ENCODE measurements around the gene MEGF11. TPM values are rescaled to one million over a fixed set of nuclear protein-coding genes. Genes with fewer than 3 reads are reported as not detected.

Gene MEGF11
- total RNA-seq, 3 donors from 2014 or later (not counting 1 experiment from before 2014, with no cell fraction given), result not detected

DNA sequence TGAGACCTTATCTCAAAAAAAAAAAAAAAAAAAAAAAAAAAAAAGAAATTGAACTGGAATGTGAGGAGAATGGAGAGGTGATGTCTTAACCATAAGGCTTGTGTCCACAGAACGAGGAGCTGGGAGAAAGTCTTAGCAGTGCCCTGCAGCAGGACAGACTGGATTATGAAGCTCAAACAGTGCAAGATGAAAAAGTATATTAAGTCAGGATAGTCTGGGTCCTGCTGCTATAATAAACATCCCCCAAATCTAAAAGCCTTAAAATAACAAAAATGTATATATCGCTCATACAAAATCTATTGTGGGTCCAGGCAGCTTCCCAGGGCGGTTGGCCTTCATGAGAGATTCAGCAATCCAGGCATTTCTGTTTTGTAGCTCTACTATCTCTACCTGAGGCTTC lies 208.7 kb downstream of the MEGF11 start:
- no peaks in the 10 kb centered on the region for H3K36me3 Mint-ChIP-seq
- no peaks in the 10 kb centered on the region for H3K27me3 ChIP-seq (ENCODE audit: control insufficient read depth, insufficient read depth, low read length)
- H3K27ac Mint-ChIP-seq, result no peak overlapping the region
- WGBS (ENCODE audit: insufficient coverage), result 77% methylated on average over 3 of the region's 3 CpGs
- H3K36me3 ChIP-seq (ENCODE audit: control insufficient read depth, insufficient read depth, low read length), result no peaks in the 10 kb centered on the region
- H3K4me1 ChIP-seq (ENCODE audit: control insufficient read depth, insufficient read depth, low read length), result no peaks in the 10 kb centered on the region
- H3K9me3 Mint-ChIP-seq, result no peaks in the 10 kb centered on the region
- H3K4me1 Mint-ChIP-seq, result no peaks in the 10 kb centered on the region
- H3K27me3 Mint-ChIP-seq (ENCODE audit: low read depth in 2 of 2), result peaks cover 0 to 38% of the 10 kb centered on the region in 2 donors
- no peak for ATAC-seq
- no peak overlapping the region for H3K4me3 ChIP-seq (ENCODE audit: low read length)
- H3K27ac ChIP-seq (ENCODE audit: low read length), result no peak overlapping the region
- TF ChIP-seq CTCF (IDR thresholded peaks at IDR 0.05), result no peak
- intact Hi-C loops (cut with micrococcal nuclease), result no loop called here
- H3K4me3 Mint-ChIP-seq, result no peak overlapping the region
- no peaks in the 10 kb centered on the region for H3K9me3 ChIP-seq (ENCODE audit: control insufficient read depth, insufficient read depth, low read length)
- DNase-seq, result no peak

DNA sequence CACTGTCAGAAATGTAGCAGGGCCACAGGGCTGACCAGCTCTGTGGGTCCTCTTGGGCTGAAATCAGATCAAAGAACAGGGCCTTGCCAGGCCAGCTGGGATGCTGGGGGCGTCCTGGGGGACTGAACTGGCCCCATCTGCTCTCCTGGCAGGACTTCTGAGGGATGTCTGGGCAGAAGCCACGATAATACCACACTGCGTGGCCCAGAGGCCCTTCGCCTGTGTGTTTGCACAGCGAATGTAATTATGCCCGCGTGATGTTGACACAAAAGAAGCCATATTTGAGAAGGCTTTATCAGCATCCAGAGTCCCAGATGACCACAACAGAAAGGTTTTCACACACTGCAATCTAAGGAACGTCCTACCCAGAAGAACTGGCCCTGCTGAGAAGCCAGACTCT lies 210.3 kb downstream of the MEGF11 start:
- H3K27ac Mint-ChIP-seq, result no peak overlapping the region
- TF ChIP-seq CTCF (IDR thresholded peaks at IDR 0.05), result no peak

DNA sequence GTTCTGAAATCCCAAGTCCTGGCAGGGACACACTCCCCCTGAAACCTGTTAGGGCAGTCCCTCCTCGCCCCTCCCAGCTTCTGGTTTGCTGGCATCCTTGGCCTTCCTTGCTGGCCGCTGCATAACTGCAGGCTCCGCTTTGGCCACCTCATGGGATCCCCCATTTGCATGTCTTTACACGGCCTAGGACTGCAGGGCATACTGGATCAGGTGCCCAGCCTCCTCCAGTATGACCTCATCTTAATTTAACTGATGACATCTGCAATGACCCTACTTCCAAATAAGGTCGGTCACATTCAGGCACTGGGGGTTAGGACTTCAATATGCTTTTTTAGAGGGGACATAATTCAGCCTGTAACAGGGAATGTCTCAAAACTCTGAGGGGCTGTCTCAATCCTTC lies 210.9 kb downstream of the MEGF11 start:
- peaks cover 5 to 59% of the 10 kb centered on the region in 2 donors for H3K27me3 Mint-ChIP-seq (ENCODE audit: low read depth in 2 of 2)
- Histone ChIP-seq H3K4me1 (ENCODE audit: control insufficient read depth, insufficient read depth, low read length) (no peaks in the 10 kb centered on the region), H3K4me3 (ENCODE audit: low read length) (no peak overlapping the region), H3K27me3 (ENCODE audit: control insufficient read depth, insufficient read depth, low read length) (no peaks in the 10 kb centered on the region), H3K9me3 (ENCODE audit: control insufficient read depth, insufficient read depth, low read length) (no peaks in the 10 kb centered on the region), H3K36me3 (ENCODE audit: control insufficient read depth, insufficient read depth, low read length) (no peaks in the 10 kb centered on the region), H3K27ac (ENCODE audit: low read length) (no peak overlapping the region)
- ATAC-seq (no peak), DNase-seq (no peak)
- H3K9me3 Mint-ChIP-seq, result no peaks in the 10 kb centered on the region
- no peaks in the 10 kb centered on the region for H3K36me3 Mint-ChIP-seq
- no peak overlapping the region for H3K27ac Mint-ChIP-seq
- 63% methylated on average over 5 of the region's 5 CpGs for WGBS (ENCODE audit: insufficient coverage)
- no peak overlapping the region for H3K4me3 Mint-ChIP-seq
- no peak for TF ChIP-seq CTCF (IDR thresholded peaks at IDR 0.05)
- intact Hi-C loops (cut with micrococcal nuclease), result no loop called here
- no peaks in the 10 kb centered on the region for H3K4me1 Mint-ChIP-seq

More for the DNA sequence above, 210.3 kb downstream of the MEGF11 start:
- no peak overlapping the region for H3K27ac ChIP-seq (ENCODE audit: low read length)
- H3K27me3 ChIP-seq (ENCODE audit: control insufficient read depth, insufficient read depth, low read length), result no peaks in the 10 kb centered on the region
- H3K36me3 ChIP-seq (ENCODE audit: control insufficient read depth, insufficient read depth, low read length), result no peaks in the 10 kb centered on the region
- H3K4me1 Mint-ChIP-seq, result no peaks in the 10 kb centered on the region
- no peaks in the 10 kb centered on the region for H3K9me3 ChIP-seq (ENCODE audit: control insufficient read depth, insufficient read depth, low read length)
- ATAC-seq, result no peak
- WGBS (ENCODE audit: insufficient coverage), result 70% methylated on average over 8 of the region's 8 CpGs
- no peak for DNase-seq
- H3K27me3 Mint-ChIP-seq (ENCODE audit: low read depth in 2 of 2), result peaks cover 5 to 53% of the 10 kb centered on the region in 2 donors
- no peaks in the 10 kb centered on the region for H3K9me3 Mint-ChIP-seq
- intact Hi-C loops (cut with micrococcal nuclease), result no loop called here
- H3K36me3 Mint-ChIP-seq, result no peaks in the 10 kb centered on the region
- no peak overlapping the region for H3K4me3 Mint-ChIP-seq
- H3K4me3 ChIP-seq (ENCODE audit: low read length), result no peak overlapping the region
- H3K4me1 ChIP-seq (ENCODE audit: control insufficient read depth, insufficient read depth, low read length), result no peaks in the 10 kb centered on the region

DNA sequence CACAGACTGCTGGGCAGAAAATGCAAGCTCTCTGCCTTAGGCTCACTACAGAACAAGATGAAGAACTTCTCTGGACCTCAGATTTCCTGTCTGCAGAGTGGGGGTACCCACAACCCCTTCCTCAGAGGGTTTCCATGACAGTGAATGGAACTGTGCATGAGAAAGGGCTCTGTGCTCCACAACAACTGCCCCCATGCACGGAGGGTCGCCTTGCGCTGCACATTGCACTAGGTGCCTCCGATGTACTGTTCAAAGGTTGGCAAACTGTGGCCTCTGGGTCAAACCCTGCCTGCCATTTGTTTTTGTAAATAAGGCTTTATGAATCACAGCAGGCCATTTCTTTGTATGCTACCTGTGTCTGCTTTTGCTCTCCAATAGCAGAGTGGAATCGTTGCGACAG lies 212.3 kb downstream of the MEGF11 start:
- peaks cover 10 to 71% of the 10 kb centered on the region in 2 donors for H3K27me3 Mint-ChIP-seq (ENCODE audit: low read depth in 2 of 2)
- no peaks in the 10 kb centered on the region for H3K36me3 Mint-ChIP-seq
- no peak for DNase-seq
- no peaks in the 10 kb centered on the region for H3K36me3 ChIP-seq (ENCODE audit: control insufficient read depth, insufficient read depth, low read length)
- TF ChIP-seq CTCF (IDR thresholded peaks at IDR 0.05), result no peak
- H3K4me1 ChIP-seq (ENCODE audit: control insufficient read depth, insufficient read depth, low read length), result no peaks in the 10 kb centered on the region
- no peaks in the 10 kb centered on the region for H3K27me3 ChIP-seq (ENCODE audit: control insufficient read depth, insufficient read depth, low read length)
- 80% methylated on average over 6 of the region's 6 CpGs for WGBS (ENCODE audit: insufficient coverage)
- no peak overlapping the region for H3K27ac ChIP-seq (ENCODE audit: low read length)
- H3K4me1 Mint-ChIP-seq, result no peaks in the 10 kb centered on the region
- no peak overlapping the region for H3K27ac Mint-ChIP-seq
- H3K9me3 Mint-ChIP-seq, result no peaks in the 10 kb centered on the region
- H3K9me3 ChIP-seq (ENCODE audit: control insufficient read depth, insufficient read depth, low read length), result no peaks in the 10 kb centered on the region
- H3K4me3 ChIP-seq (ENCODE audit: low read length), result no peak overlapping the region
- no peak overlapping the region for H3K4me3 Mint-ChIP-seq
- no peak for ATAC-seq
- intact Hi-C loops (cut with micrococcal nuclease), result no loop called here
